Tibial artery (tissue), 4 donors: ENCODE data around the gene ZNF93.
"Not testable (repeated sequence)": the region's sequence is repeated elsewhere in the genome, so short reads cannot be mapped to it uniquely, and the experiment has no call there.

Source experiments
- DNase-seq, 2 donors: peaks; one replicate each; pipeline ENCODE4 v3.0.0-alpha.2; 2019
- H3K27ac ChIP-seq, 2 donors: fragments of 200-600 bp; sonication (generic) in 1 of 2; 1 replicate in 1 of 2; 2 replicates in 1 of 2; pipeline ENCODE4 v1.5.1; 2018 to 2019; ENCODE audit warnings: mild to moderate bottlenecking in 1 of 2
- H3K27me3 ChIP-seq, 2 donors: fragments of 200-600 bp; sonication (generic) in 1 of 2; one replicate each; pipeline versions ENCODE4 v1.5.1 to v1.6.0; 2016 to 2019
- H3K36me3 ChIP-seq, 3 donors: fragments of 200-600 bp; sonication (generic) in 2 of 3; one replicate each; pipeline ENCODE4 v1.5.1; 2016 to 2019; ENCODE audit warnings: mild to moderate bottlenecking in 2 of 3
- H3K4me1 ChIP-seq, 4 donors: fragments of 200-600 bp; sonication (generic) in 2 of 4; 1 replicate in 3 of 4; 2 replicates in 1 of 4; pipeline ENCODE4 v1.5.1; 2016 to 2019
- H3K4me3 ChIP-seq, 2 donors: fragments of 200-600 bp; sonication (generic) in 1 of 2; 1 replicate in 1 of 2; 2 replicates in 1 of 2; pipeline ENCODE4 v1.5.1; 2018 to 2019; ENCODE audit warnings: mild to moderate bottlenecking in 2 of 2
- H3K9me3 ChIP-seq, 3 donors: fragments of 200-600 bp; sonication (generic) in 1 of 3; one replicate each; pipeline ENCODE4 v1.5.1; 2016 to 2019
- CTCF ChIP-seq, 2 experiments: fragments of 200-600 bp in 1 of 2; fragments of 450-650 bp in 1 of 2; IDR thresholded peaks; one replicate each; pipeline ENCODE4 v1.5.1; 2017 to 2019; ENCODE audit warnings: antibody characterized with exemption in 2 of 2, mild to moderate bottlenecking in 1 of 2, moderate library complexity in 1 of 2
- intact Hi-C: fragments of 100-400 bp; cut with DNase I; formaldehyde crosslinking; loops from one replicate; pipeline ENCODE4 v1.15.0; 2023; ENCODE audit warnings: low total_unique reads

The ZNF93 gene

GRCh38 chr19:19948800-19949199 is 48.1 kb downstream of the ZNF93 start:
- no peak overlapping the region for H3K27ac ChIP-seq
- peaks cover 0 to 3% of the 10 kb centered on the region in 2 donors for H3K27me3 ChIP-seq
- TF ChIP-seq CTCF (IDR thresholded peaks at IDR 0.05), result no peak
- no peaks in the 10 kb centered on the region for H3K9me3 ChIP-seq
- DNase-seq, result no peak
- no peaks in the 10 kb centered on the region for H3K36me3 ChIP-seq
- no peaks in the 10 kb centered on the region for H3K4me1 ChIP-seq
- no peak overlapping the region for H3K4me3 ChIP-seq
- intact Hi-C loops, result no loop called here

GRCh38 chr19:19955208-19955607 is 54.5 kb downstream of the ZNF93 start:
- Histone ChIP-seq H3K4me3 (no peak overlapping the region), H3K27ac (no peak overlapping the region), H3K4me1 (no peaks in the 10 kb centered on the region), H3K27me3 (no peaks in the 10 kb centered on the region), H3K9me3 (no peaks in the 10 kb centered on the region), H3K36me3 (no peaks in the 10 kb centered on the region)
- no peak for TF ChIP-seq CTCF (IDR thresholded peaks at IDR 0.05)
- DNase-seq, result no peak
- intact Hi-C loops, result loop anchor here (10.0 kb wide), 1 partner anchor 420 kb away; the partner anchor contains the start of gene CILP2

- DNase-seq, result no peak
- Histone ChIP-seq H3K4me1 (no peaks in the 10 kb centered on the region), H3K36me3 (no peaks in the 10 kb centered on the region), H3K27me3 (no peaks in the 10 kb centered on the region), H3K4me3 (no peak overlapping the region), H3K27ac (no peak overlapping the region), H3K9me3 (no peaks in the 10 kb centered on the region)
- no peak for TF ChIP-seq CTCF (IDR thresholded peaks at IDR 0.05)
- intact Hi-C loops, result loop anchor here (10.0 kb wide), 1 partner anchor 422 kb away; the partner anchor contains the start of gene CILP2
These were observed 55.8 kb downstream of the ZNF93 start for GRCh38 chr19:19956434-19957075.

- intact Hi-C loops, result loop anchor here (10.0 kb wide), 1 partner anchor 423 kb away; the partner anchor contains the start of gene CILP2
- not testable (repeated sequence) for H3K4me3 ChIP-seq, H3K4me1 ChIP-seq, H3K27ac ChIP-seq, H3K9me3 ChIP-seq, H3K27me3 ChIP-seq, DNase-seq, H3K36me3 ChIP-seq
These were observed 57.0 kb downstream of the ZNF93 start for GRCh38 chr19:19957766-19958165.

- not testable (repeated sequence) for H3K27me3 ChIP-seq, H3K4me3 ChIP-seq, H3K36me3 ChIP-seq, H3K4me1 ChIP-seq, H3K27ac ChIP-seq, H3K9me3 ChIP-seq
- peak; percentile 74 to 84 for DNase-seq
- intact Hi-C loops, result loop anchor here (10.0 kb wide), 1 partner anchor 424 kb away; the partner anchor contains the start of gene CILP2
- peak; percentile 71 to 80 for TF ChIP-seq CTCF (IDR thresholded peaks at IDR 0.05)
These were observed 58.5 kb downstream of the ZNF93 start for GRCh38 chr19:19959151-19959799.

GRCh38 chr19:19964416-19964815 is 63.7 kb downstream of the ZNF93 start:
- Histone ChIP-seq H3K4me1 (no peaks in the 10 kb centered on the region), H3K27ac (no peak overlapping the region), H3K4me3 (no peak overlapping the region), H3K9me3 (peaks cover 0 to 22% (median 16%) of the 10 kb centered on the region in 3 donors), H3K27me3 (no peaks in the 10 kb centered on the region), H3K36me3 (no peaks in the 10 kb centered on the region)
- DNase-seq, result no peak
- TF ChIP-seq CTCF (IDR thresholded peaks at IDR 0.05), result no peak
- intact Hi-C loops, result no loop called here

GRCh38 chr19:19966126-19966525 is 65.4 kb downstream of the ZNF93 start:
- intact Hi-C loops, DNase-seq, H3K27me3 ChIP-seq, H3K4me1 ChIP-seq, H3K27ac ChIP-seq, H3K4me3 ChIP-seq, H3K36me3 ChIP-seq: not testable (repeated sequence)
- H3K9me3 ChIP-seq, result peaks cover 0 to 22% (median 16%) of the 10 kb centered on the region in 3 donors
